ENCODE data around the gene ERC2.
A peak's percentile ranks its signal among the peaks of the same experiment; 100 is the strongest.

ERC2 gene

DNA sequence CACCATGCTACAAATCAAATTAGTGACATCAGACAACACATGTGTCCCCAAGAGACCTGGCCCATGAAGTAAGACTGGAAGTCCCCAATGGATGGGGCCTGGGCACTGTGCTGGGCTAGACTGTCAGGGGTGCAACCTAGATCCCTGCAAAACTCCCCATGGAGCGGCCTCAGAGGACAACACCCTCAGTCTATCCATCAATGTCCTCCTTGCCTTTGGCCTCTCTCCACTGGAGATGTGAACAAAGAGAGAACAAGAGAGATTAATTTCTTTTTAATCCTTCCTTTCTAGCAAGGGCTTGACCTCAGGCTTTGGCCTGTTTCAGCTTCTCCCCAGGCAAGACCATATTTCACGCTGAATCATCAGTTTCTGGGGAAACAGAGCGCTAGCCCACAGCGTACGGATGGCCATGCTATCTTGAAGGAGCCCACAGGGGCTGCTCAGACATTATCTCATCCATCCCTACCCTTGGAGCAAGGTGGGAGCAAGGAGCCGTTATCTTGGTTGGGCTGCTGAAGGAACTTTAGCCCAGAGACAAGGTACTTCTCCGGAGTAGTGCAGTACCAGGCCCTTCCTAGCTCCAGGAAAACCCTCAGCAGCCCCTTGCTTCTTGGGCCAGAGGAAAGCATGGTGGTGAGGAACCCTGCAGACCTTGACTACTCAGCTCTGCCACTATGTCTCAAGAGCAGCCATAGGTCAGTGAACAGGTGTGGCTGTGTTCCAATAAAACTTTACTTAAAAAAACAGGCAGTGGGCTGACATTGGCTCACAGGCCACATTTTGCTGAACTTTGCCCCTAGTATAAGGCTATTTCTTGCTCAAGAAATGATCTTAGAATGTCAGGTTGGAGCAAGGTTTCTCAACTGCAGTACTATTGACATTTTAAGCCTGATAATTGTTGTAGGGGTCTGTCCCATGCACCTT is 908.5 kb downstream of the ERC2 start:
- DNase-seq (ENCODE audit: low read depth), result no peak
- TF ChIP-seq, protein P1, sequence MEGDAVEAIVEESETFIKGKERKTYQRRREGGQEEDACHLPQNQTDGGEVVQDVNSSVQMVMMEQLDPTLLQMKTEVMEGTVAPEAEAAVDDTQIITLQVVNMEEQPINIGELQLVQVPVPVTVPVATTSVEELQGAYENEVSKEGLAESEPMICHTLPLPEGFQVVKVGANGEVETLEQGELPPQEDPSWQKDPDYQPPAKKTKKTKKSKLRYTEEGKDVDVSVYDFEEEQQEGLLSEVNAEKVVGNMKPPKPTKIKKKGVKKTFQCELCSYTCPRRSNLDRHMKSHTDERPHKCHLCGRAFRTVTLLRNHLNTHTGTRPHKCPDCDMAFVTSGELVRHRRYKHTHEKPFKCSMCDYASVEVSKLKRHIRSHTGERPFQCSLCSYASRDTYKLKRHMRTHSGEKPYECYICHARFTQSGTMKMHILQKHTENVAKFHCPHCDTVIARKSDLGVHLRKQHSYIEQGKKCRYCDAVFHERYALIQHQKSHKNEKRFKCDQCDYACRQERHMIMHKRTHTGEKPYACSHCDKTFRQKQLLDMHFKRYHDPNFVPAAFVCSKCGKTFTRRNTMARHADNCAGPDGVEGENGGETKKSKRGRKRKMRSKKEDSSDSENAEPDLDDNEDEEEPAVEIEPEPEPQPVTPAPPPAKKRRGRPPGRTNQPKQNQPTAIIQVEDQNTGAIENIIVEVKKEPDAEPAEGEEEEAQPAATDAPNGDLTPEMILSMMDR (conservative IDR thresholded peaks at IDR 0.05; ENCODE audit: control insufficient read depth, insufficient read depth, low read depth, low read length), result no peak
- no peak overlapping the region for H3K4me3 ChIP-seq (ENCODE audit: control insufficient read depth, low read depth, low read length)

DNA sequence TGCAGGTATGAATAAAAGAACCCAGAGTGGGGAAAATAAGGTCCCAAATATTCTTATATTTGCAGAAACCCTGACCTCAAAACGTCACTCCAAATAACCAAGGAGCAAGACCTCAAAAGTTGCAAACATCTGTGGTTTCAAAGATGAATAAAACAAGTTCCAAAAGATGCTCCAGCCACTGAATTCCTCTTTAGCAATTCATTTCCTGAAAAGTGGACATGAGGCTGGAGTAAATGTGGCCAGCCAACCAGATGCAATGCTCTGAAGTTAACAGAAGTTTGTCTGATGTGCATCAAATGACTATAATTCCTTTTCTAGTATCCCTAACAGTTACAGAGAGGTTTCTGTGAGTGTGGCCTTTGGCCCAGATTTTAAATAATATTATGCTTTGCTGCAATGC is 910.0 kb downstream of the ERC2 start:
- TF ChIP-seq, protein P1 (conservative IDR thresholded peaks at IDR 0.05; ENCODE audit: control insufficient read depth, insufficient read depth, low read depth, low read length), result no peak
- DNase-seq (ENCODE audit: low read depth), result no peak
- H3K4me3 ChIP-seq (ENCODE audit: control insufficient read depth, low read depth, low read length), result no peak overlapping the region

GRCh38 chr3:55557549-55557948 is 910.7 kb downstream of the ERC2 start:
- TF ChIP-seq, protein P1 (conservative IDR thresholded peaks at IDR 0.05; ENCODE audit: control insufficient read depth, insufficient read depth, low read depth, low read length), result no peak
- no peak overlapping the region for H3K4me3 ChIP-seq (ENCODE audit: control insufficient read depth, low read depth, low read length)
- no peak for DNase-seq (ENCODE audit: low read depth)

DNA sequence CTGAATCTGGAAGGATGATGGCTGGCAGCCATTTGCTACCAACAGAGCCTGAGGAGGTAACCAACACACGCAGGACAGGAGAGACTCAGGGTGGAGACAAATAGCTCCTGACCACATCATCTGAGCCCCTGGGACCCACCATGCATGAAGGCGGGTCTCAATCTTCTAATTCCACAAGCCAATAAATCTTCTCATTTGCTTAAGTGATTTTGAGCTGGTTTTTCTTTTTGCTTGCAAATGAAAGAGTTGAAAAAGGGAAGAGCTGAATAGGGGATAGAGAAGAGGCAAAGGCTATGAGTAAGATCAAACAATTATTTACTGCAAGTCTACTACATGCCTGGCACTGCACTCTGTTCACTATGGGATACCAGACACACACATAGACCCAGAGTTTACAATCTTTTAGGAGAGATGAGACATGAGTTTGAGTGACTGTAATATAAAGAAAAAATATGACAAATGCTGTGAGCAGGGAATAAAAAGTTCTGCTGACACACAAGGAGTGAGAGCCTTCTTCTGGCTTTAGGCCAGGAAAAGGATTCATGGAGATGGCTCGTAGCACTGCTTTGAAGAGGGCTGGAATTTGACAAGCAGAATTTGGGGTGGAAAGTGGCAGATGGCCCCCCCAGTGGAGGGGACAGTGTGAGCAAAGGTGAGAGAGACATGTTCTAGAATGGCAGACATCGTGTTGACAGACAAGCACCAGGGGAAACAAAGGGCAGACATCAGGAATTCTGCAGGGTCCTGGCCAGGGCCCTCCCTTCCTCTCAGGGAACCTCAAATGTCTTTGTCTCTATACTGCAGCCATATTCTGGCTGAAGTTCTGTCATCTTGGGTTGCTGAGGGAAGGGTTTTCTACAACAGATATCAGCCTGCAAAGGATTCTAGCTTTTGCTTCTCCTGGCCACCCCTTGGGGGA is 911.4 kb downstream of the ERC2 start:
- no peak overlapping the region for H3K4me3 ChIP-seq (ENCODE audit: control insufficient read depth, low read depth, low read length)
- TF ChIP-seq, protein P1 (conservative IDR thresholded peaks at IDR 0.05; ENCODE audit: control insufficient read depth, insufficient read depth, low read depth, low read length), result no peak
- peak; percentile 32 for DNase-seq (ENCODE audit: low read depth)

DNA sequence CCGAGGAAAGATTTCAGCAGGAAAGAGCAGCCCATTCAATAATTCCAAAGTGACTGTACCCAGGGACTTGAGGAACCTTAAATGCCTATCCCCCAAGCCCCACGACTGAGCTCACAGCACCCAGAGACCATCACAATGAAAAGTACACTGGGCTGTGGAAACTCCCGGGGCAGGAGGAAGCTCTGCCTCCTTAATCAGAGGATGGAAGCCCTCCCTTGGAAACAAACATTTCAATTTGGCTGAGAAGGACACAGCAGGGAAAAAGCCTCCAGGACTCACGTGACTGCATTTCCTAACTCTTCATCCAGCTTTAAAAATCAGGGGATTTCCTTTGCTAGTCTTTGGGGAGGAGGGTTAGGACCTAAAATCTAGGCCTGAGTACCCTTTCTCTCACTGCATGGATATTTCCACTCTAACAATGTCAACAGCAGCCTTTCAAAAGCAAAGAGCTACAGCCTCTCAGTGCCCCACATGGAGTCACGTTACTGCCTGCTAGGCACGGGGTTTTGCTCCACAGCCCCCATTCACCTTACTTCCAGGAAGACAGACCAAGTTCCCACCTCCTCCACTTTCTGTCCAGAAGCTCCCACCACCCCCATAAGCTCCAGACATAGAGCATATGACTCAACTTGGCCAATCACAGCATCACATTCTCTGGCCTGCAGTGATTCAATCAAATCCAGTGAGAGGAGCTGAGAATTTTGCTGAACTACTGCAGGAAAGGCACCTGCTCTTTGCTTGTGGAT is 912.2 kb downstream of the ERC2 start:
- TF ChIP-seq, protein P1 (conservative IDR thresholded peaks at IDR 0.05; ENCODE audit: control insufficient read depth, insufficient read depth, low read depth, low read length), result no peak
- DNase-seq (ENCODE audit: low read depth), result no peak
- H3K4me3 ChIP-seq (ENCODE audit: control insufficient read depth, low read depth, low read length), result no peak overlapping the region

All from fibroblast of mammary gland (primary cell).